WTC11 (cell line): Measurements from ENCODE around the gene CAGE1. TPM values are rescaled to one million over a fixed set of nuclear protein-coding genes. Genes with fewer than 3 reads are reported as not detected.

ENCODE experiments used
- ATAC-seq: fragments of 200-7000 bp; cut with Tn5 transposase; 2 replicates; pipeline ENCODE4 v1.10.0; 2021; ENCODE audit warnings: mild to moderate bottlenecking, moderate library complexity
- CTCF ChIA-PET: fragments of 300-600 bp; sonication (Branson Sonifier 250); formaldehyde crosslinking; loops from one replicate; lab custom pipeline; 2021; ENCODE audit warnings: antibody characterized with exemption; lab: Charles Lee
- POLR2A ChIA-PET: fragments of 350-600 bp; sonication (Branson Sonifier 250); formaldehyde crosslinking; loops from one replicate; lab custom pipeline; 2021; ENCODE audit warnings: antibody characterized with exemption; lab: Charles Lee
- DNase-seq: peaks from one replicate; pipeline ENCODE4 v3.0.0; 2021; ENCODE audit warnings: low spot score
- H3K27ac Mint-ChIP-seq: 2 replicates; pipeline ENCODE4 v1.8.0; 2021; ENCODE audit warnings: mixed read lengths
- H3K27me3 Mint-ChIP-seq: 2 replicates; pipeline ENCODE4 v1.8.0; 2021; ENCODE audit warnings: low read depth, mild to moderate bottlenecking, moderate library complexity, mixed read lengths
- H3K36me3 Mint-ChIP-seq: 2 replicates; pipeline ENCODE4 v1.8.0; 2021; ENCODE audit warnings: mixed read lengths
- H3K4me1 Mint-ChIP-seq: 2 replicates; pipeline ENCODE4 v1.8.0; 2022; ENCODE audit warnings: mixed read lengths
- H3K4me3 Mint-ChIP-seq: 2 replicates; pipeline ENCODE4 v1.8.0; 2021; ENCODE audit warnings: mild to moderate bottlenecking, moderate library complexity, mixed read lengths
- H3K9me3 Mint-ChIP-seq: 2 replicates; pipeline ENCODE4 v1.8.0; 2021; ENCODE audit warnings: mixed read lengths
- AFF4 ChIP-seq: sonication (generic); formaldehyde crosslinking; IDR thresholded peaks from 2 replicates; pipeline ENCODE4 v1.8.1; 2023; ENCODE audit warnings: mild to moderate bottlenecking, missing genetic modification reagents, borderline replicate concordance
- AR ChIP-seq: fragments of 250-450 bp; sonication (Bioruptor Pico); IDR thresholded peaks from 2 replicates; pipeline ENCODE4 v1.9.0; 2021; ENCODE audit warnings: mild to moderate bottlenecking
- ELF4 ChIP-seq: sonication (generic); formaldehyde crosslinking; IDR thresholded peaks from 2 replicates; pipeline ENCODE4 v1.8.1; 2022; ENCODE audit warnings: low read depth, mild to moderate bottlenecking, moderate library complexity, missing genetic modification reagents
- ERG ChIP-seq: fragments of 250-450 bp; sonication (Bioruptor Pico); IDR thresholded peaks from 2 replicates; pipeline ENCODE4 v1.8.0; 2021; ENCODE audit warnings: mild to moderate bottlenecking
- FOXK1 ChIP-seq: sonication (generic); formaldehyde crosslinking; IDR thresholded peaks from 2 replicates; pipeline ENCODE4 v1.8.0; 2022; ENCODE audit warnings: mild to moderate bottlenecking, moderate library complexity, missing genetic modification reagents
- GABPB1 ChIP-seq: sonication (generic); formaldehyde crosslinking; IDR thresholded peaks from 2 replicates; pipeline ENCODE4 v1.8.1; 2023; ENCODE audit warnings: mild to moderate bottlenecking, missing genetic modification reagents
- GTF2I ChIP-seq: fragments of 250-450 bp; sonication (Bioruptor Pico); conservative IDR thresholded peaks from 2 replicates; pipeline ENCODE4 v1.4.0; 2021; ENCODE audit warnings: mild to moderate bottlenecking
- IRF2 ChIP-seq: sonication (generic); formaldehyde crosslinking; IDR thresholded peaks from 2 replicates; pipeline ENCODE4 v1.8.0; 2022; ENCODE audit warnings: low read depth, missing genetic modification reagents, borderline replicate concordance
- KAT7 ChIP-seq: sonication (generic); formaldehyde crosslinking; IDR thresholded peaks from 2 replicates; pipeline ENCODE4 v1.8.1; 2023; ENCODE audit warnings: missing genetic modification reagents, mild to moderate bottlenecking, borderline replicate concordance
- MLX ChIP-seq: sonication (generic); formaldehyde crosslinking; IDR thresholded peaks from 2 replicates; pipeline ENCODE4 v1.8.1; 2023; ENCODE audit warnings: mild to moderate bottlenecking, missing genetic modification reagents, moderate library complexity
- NFE2L1 ChIP-seq: sonication (generic); formaldehyde crosslinking; IDR thresholded peaks from 2 replicates; pipeline ENCODE4 v1.8.1; 2023; ENCODE audit warnings: missing genetic modification reagents
- PRRX2 ChIP-seq: fragments of 250-450 bp; sonication (Bioruptor Pico); IDR thresholded peaks from 2 replicates; pipeline ENCODE4 v1.8.0; 2021; ENCODE audit warnings: mild to moderate bottlenecking
- RELA ChIP-seq: sonication (generic); formaldehyde crosslinking; IDR thresholded peaks from 2 replicates; pipeline ENCODE4 v1.8.1; 2022; ENCODE audit warnings: missing genetic modification reagents, mild to moderate bottlenecking, borderline replicate concordance
- RORB ChIP-seq: fragments of 250-450 bp; sonication (Bioruptor Pico); IDR thresholded peaks from 2 replicates; pipeline ENCODE4 v1.9.0; 2021; ENCODE audit warnings: mild to moderate bottlenecking
- SMAD3 ChIP-seq: sonication (generic); formaldehyde crosslinking; IDR thresholded peaks from 2 replicates; pipeline ENCODE4 v1.8.0; 2022; ENCODE audit warnings: missing genetic modification reagents, mild to moderate bottlenecking, borderline replicate concordance
- ZNF232 ChIP-seq: sonication (generic); formaldehyde crosslinking; IDR thresholded peaks from 2 replicates; pipeline ENCODE4 v1.8.0; 2022; ENCODE audit warnings: mild to moderate bottlenecking, missing genetic modification reagents
- ZNF263 ChIP-seq: sonication (generic); formaldehyde crosslinking; IDR thresholded peaks from 2 replicates; pipeline ENCODE4 v1.8.1; 2022; ENCODE audit warnings: low read depth, mild to moderate bottlenecking, moderate library complexity, missing genetic modification reagents
- ZNF425 ChIP-seq: fragments of 250-450 bp; sonication (Bioruptor Pico); conservative IDR thresholded peaks from 2 replicates; pipeline ENCODE4 v1.9.0; 2021; ENCODE audit warnings: mild to moderate bottlenecking
- ZSCAN18 ChIP-seq: fragments of 250-450 bp; sonication (Bioruptor Pico); IDR thresholded peaks from 2 replicates; pipeline ENCODE4 v2.1.2; 2022; ENCODE audit warnings: mild to moderate bottlenecking, moderate library complexity
- total RNA-seq: library from RNA; stranded (reverse); gene quantifications from 3 replicates; pipeline ENCODE4 v1.2.3, GENCODE V29; 2021

Gene CAGE1
- total RNA-seq, 1 experiment from 2014 or later, result 0.07 TPM

GRCh38 chr6:7309050-7309449, 80.5 kb downstream of the CAGE1 start:
- no peak overlapping the region for H3K4me3 Mint-ChIP-seq
- TF ChIP-seq AR (CRISPR knock-in tag) (no peak), ZNF425 (CRISPR knock-in tag) (no peak), ELF4 (CRISPR knock-in tag) (no peak), MLX (CRISPR knock-in tag) (no peak), RELA (CRISPR knock-in tag) (no peak), KAT7 (CRISPR knock-in tag) (no peak), GTF2I (CRISPR knock-in tag) (no peak), FOXK1 (CRISPR knock-in tag) (no peak), NFE2L1 (CRISPR knock-in tag) (no peak), RORB (CRISPR knock-in tag) (no peak), SMAD3 (CRISPR knock-in tag) (no peak), PRRX2 (CRISPR knock-in tag) (no peak), GABPB1 (CRISPR knock-in tag) (no peak), ERG (CRISPR knock-in tag) (no peak), AFF4 (CRISPR knock-in tag) (no peak), ZSCAN18 (CRISPR knock-in tag) (no peak), ZNF232 (CRISPR knock-in tag) (no peak), IRF2 (CRISPR knock-in tag) (no peak), ZNF263 (CRISPR knock-in tag) (no peak)
- TF ChIP-seq, all 79 proteins: peak for 0
- no peak for ATAC-seq
- ChIA-PET POLR2A (no interaction called here), CTCF (no interaction called here)
- H3K27ac Mint-ChIP-seq, result no peak overlapping the region; the same call in 1 of the 2 replicates
- H3K27me3 Mint-ChIP-seq, result no peaks in the 10 kb centered on the region
- H3K4me1 Mint-ChIP-seq, result peaks cover 12% of the 10 kb centered on the region
- no peaks in the 10 kb centered on the region for H3K9me3 Mint-ChIP-seq
- peaks cover 49% of the 10 kb centered on the region for H3K36me3 Mint-ChIP-seq
- DNase-seq, result no peak
